HepG2 (cell line): ENCODE data around the gene ZNF503. TPM values are rescaled to one million over a fixed set of nuclear protein-coding genes. Genes with fewer than 3 reads are reported as not detected.

Experiments
- ERF ChIP-seq: IDR thresholded peaks from 2 replicates; pipeline ENCODE4 v1.6.1; 2018; ENCODE audit warnings: missing biosample characterization, missing genetic modification reagents
- FLYWCH1 ChIP-seq: sonication (generic); formaldehyde crosslinking; IDR thresholded peaks from 2 replicates; pipeline ENCODE4 v1.8.1; 2023; ENCODE audit warnings: mild to moderate bottlenecking, missing genetic modification reagents
- LCORL ChIP-seq, 2 experiments: fragments of 450-650 bp in 1 of 2; sonication (generic) in 1 of 2; formaldehyde crosslinking in 1 of 2; IDR thresholded peaks; 2 replicates each; pipeline versions ENCODE4 v1.5.0 to v1.6.1; 2017 to 2020; ENCODE audit warnings: antibody characterized with exemption in 1 of 2, missing genetic modification reagents in 1 of 2
- MAF1 ChIP-seq: sonication (generic); formaldehyde crosslinking; IDR thresholded peaks from 2 replicates; pipeline ENCODE4 v1.5.0; 2020; ENCODE audit warnings: missing genetic modification reagents, borderline replicate concordance
- MIER3 ChIP-seq: IDR thresholded peaks from 2 replicates; pipeline ENCODE4 v1.6.1; 2016; ENCODE audit warnings: missing compliant biosample characterization, borderline replicate concordance
- SALL1 ChIP-seq: sonication (generic); formaldehyde crosslinking; IDR thresholded peaks from 2 replicates; pipeline ENCODE4 v1.8.0; 2022; ENCODE audit warnings: mild to moderate bottlenecking, missing genetic modification reagents
- SALL2 ChIP-seq: sonication (generic); formaldehyde crosslinking; IDR thresholded peaks from 2 replicates; pipeline ENCODE4 v1.8.1; 2023; ENCODE audit warnings: mild to moderate bottlenecking, missing genetic modification reagents, inconsistent platforms
- SP4 ChIP-seq: sonication (generic); formaldehyde crosslinking; IDR thresholded peaks from 2 replicates; pipeline ENCODE4 v1.8.1; 2023; ENCODE audit warnings: mild to moderate bottlenecking, missing genetic modification reagents
- TAF1 ChIP-seq: sonication (generic); formaldehyde crosslinking; IDR thresholded peaks from 2 replicates; pipeline ENCODE4 v1.4.0; 2020; ENCODE audit warnings: missing genetic modification reagents
- YY1 ChIP-seq: IDR thresholded peaks from 2 replicates; pipeline ENCODE4 v1.6.1; 2011; ENCODE audit warnings: low read length, low read depth, moderate library complexity, mild to moderate bottlenecking; ENCODE audit not compliant: insufficient read depth, insufficient replicate concordance
- ZFP91 ChIP-seq: sonication (generic); formaldehyde crosslinking; IDR thresholded peaks from 2 replicates; pipeline ENCODE4 v1.9.0; 2022; ENCODE audit warnings: missing genetic modification reagents, mild to moderate bottlenecking, borderline replicate concordance
- ZMYM2 ChIP-seq: sonication (generic); formaldehyde crosslinking; IDR thresholded peaks from 2 replicates; pipeline ENCODE4 v1.8.0; 2022; ENCODE audit warnings: mild to moderate bottlenecking, missing genetic modification reagents
- ZNF44 ChIP-seq: sonication (generic); formaldehyde crosslinking; IDR thresholded peaks from 2 replicates; pipeline ENCODE4 v1.5.1; 2020; ENCODE audit warnings: mild to moderate bottlenecking, missing genetic modification reagents
- ZNF687 ChIP-seq: sonication (generic); formaldehyde crosslinking; IDR thresholded peaks from 2 replicates; pipeline ENCODE4 v1.5.1; 2020; ENCODE audit warnings: mild to moderate bottlenecking, missing genetic modification reagents, moderate library complexity
- ZNF83 ChIP-seq: sonication (generic); formaldehyde crosslinking; IDR thresholded peaks from 2 replicates; pipeline ENCODE4 v1.4.0; 2020; ENCODE audit warnings: missing genetic modification reagents, mild to moderate bottlenecking, borderline replicate concordance
- ZNF841 ChIP-seq: sonication (generic); formaldehyde crosslinking; IDR thresholded peaks from 2 replicates; pipeline ENCODE4 v1.8.1; 2023; ENCODE audit warnings: missing genetic modification reagents, borderline replicate concordance
- polyA plus RNA-seq, 8 experiments: library from polyadenylated mRNA; depleted of rRNA in 3 of 8; stranded (reverse) in 7 of 8; unstranded in 1 of 8; fragments of >200 nt; fragmentation: Illumina TruSeq in 4 of 8; extraction: Trizol in 4 of 8; gene quantifications; 2 replicates each; pipeline versions ENCODE4 v1.2.1 to v1.2.3, GENCODE V29; 2011 to 2016; ENCODE audit warnings: low read depth in 4 of 8, missing spikeins in 1 of 8, mixed read lengths in 1 of 8; ENCODE audit not compliant: insufficient read depth in 1 of 8
- total RNA-seq, 5 experiments: library from RNA; depleted of rRNA; stranded (reverse); fragments of >200 nt; fragmentation: Illumina TruSeq; extraction: Trizol; gene quantifications; 2 replicates each; pipeline ENCODE4 v1.2.3, GENCODE V29; 2016; ENCODE audit warnings: low read depth in 1 of 5
- TF ChIP-seq, protein P1 (sequence below): sonication (generic); formaldehyde crosslinking; IDR thresholded peaks from 2 replicates; pipeline ENCODE4 v1.4.0; 2020; ENCODE audit warnings: missing genetic modification reagents
- TF ChIP-seq, protein P2 (sequence below): sonication (generic); formaldehyde crosslinking; IDR thresholded peaks from 2 replicates; pipeline ENCODE4 v1.4.0; 2020; ENCODE audit warnings: missing genetic modification reagents
- TF ChIP-seq, protein P3 (sequence below): IDR thresholded peaks from 2 replicates; pipeline ENCODE4 v1.6.1; 2016

Gene ZNF503
- total and polyA plus RNA-seq, 2 of the 13 experiments (the other 11 are each of a cell fraction or from before 2014, with no cell fraction given): 2.7 to 8.3 TPM

- TF ChIP-seq LCORL (IDR thresholded peaks at IDR 0.05): no peak
- no peak for TF ChIP-seq LCORL (CRISPR knock-in tag; IDR thresholded peaks at IDR 0.05)
- TF ChIP-seq ZNF841 (CRISPR knock-in tag): no peak
- TF ChIP-seq TAF1 (CRISPR knock-in tag): peak; percentile 54
- no peak for TF ChIP-seq ERF (CRISPR knock-in tag)
- TF ChIP-seq MAF1 (CRISPR knock-in tag): 0 out of 2 replicates have a peak, but pooled peaks have one; percentile 16
- no peak for TF ChIP-seq ZNF44 (CRISPR knock-in tag)
- TF ChIP-seq FLYWCH1: no peak
- TF ChIP-seq, protein P1, sequence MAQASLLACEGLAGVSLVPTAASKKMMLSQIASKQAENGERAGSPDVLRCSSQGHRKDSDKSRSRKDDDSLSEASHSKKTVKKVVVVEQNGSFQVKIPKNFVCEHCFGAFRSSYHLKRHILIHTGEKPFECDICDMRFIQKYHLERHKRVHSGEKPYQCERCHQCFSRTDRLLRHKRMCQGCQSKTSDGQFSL (CRISPR knock-in tag): peak; percentile 76
- TF ChIP-seq, protein P2, sequence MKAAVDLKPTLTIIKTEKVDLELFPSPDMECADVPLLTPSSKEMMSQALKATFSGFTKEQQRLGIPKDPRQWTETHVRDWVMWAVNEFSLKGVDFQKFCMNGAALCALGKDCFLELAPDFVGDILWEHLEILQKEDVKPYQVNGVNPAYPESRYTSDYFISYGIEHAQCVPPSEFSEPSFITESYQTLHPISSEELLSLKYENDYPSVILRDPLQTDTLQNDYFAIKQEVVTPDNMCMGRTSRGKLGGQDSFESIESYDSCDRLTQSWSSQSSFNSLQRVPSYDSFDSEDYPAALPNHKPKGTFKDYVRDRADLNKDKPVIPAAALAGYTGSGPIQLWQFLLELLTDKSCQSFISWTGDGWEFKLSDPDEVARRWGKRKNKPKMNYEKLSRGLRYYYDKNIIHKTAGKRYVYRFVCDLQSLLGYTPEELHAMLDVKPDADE (CRISPR knock-in tag): no peak
- peak; percentile 54; the same call in 1 of the 2 replicates for TF ChIP-seq ZFP91
- TF ChIP-seq, protein P3, sequence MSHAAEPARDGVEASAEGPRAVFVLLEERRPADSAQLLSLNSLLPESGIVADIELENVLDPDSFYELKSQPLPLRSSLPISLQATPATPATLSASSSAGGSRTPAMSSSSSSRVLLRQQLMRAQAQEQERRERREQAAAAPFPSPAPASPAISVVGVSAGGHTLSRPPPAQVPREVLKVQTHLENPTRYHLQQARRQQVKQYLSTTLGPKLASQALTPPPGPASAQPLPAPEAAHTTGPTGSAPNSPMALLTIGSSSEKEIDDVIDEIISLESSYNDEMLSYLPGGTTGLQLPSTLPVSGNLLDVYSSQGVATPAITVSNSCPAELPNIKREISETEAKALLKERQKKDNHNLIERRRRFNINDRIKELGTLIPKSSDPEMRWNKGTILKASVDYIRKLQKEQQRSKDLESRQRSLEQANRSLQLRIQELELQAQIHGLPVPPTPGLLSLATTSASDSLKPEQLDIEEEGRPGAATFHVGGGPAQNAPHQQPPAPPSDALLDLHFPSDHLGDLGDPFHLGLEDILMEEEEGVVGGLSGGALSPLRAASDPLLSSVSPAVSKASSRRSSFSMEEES (CRISPR knock-in tag): no peak
- TF ChIP-seq ZNF83: no peak
- TF ChIP-seq ZNF687 (CRISPR knock-in tag): peak; percentile 89
- peak; percentile 32 for TF ChIP-seq YY1
- no peak for TF ChIP-seq ZMYM2 (CRISPR knock-in tag)
- no peak for TF ChIP-seq SALL2 (CRISPR knock-in tag)
- no peak; the same call in 1 of the 2 replicates for TF ChIP-seq MIER3 (CRISPR knock-in tag)
- peak; percentile 7; the same call in 1 of the 2 replicates for TF ChIP-seq SALL1 (CRISPR knock-in tag)
- TF ChIP-seq SP4: peak; percentile 36; the same call in 1 of the 2 replicates
These were observed 7.6 kb upstream of the ZNF503 start (continued) for GRCh38 chr10:75408911-75409885.
